SW 1271 (cell line): ENCODE measurements around the gene DHX40.
"Not testable (repeated sequence)": the region's sequence is repeated elsewhere in the genome, so short reads cannot be mapped to it uniquely, and the experiment has no call there.

Experiments used
- DNase-seq, 2 experiments: peaks; one replicate each; lab custom pipeline; 2025; lab: John Stamatoyannopoulos, UW

Gene DHX40

DNA sequence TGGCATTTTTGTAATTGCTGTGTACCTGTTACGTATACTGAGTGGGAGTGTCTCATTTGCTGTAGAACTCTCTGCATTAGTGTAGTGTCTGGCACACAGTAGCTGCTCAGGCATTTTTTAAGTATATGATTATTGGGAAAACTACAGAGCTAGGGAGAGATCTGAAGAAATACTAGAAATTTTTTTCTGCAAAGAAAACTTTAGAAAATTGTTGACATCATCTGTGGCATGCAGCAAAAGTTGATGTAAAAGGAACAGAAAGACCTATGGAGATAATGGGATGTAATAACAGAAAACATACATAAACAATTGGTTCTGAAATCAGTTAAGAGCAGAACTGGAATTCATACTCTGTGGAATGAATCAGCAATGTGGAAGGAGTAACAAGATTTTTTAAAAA lies 65.9 kb downstream of the DHX40 start:
- DNase-seq = no peak

DNA sequence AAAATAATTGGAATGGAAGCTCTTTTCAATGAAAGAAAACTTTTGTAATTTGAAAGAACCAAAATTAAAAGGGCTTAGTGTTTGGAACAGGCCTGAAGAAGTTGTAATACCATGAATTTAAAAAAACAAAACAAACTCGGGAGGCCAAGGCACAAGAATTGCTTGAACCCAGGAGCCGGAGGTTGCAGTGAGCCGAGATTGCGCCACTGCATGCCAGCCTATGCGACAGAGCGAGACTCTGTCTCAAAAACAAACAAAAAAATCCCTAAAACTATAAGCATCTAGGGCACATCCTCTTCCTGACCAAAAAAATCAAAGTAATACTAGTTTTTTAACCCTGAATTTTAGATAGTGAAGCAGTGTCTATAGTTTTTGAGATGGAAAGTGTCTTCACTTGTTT lies 67.0 kb downstream of the DHX40 start:
- no peak for DNase-seq

DNA sequence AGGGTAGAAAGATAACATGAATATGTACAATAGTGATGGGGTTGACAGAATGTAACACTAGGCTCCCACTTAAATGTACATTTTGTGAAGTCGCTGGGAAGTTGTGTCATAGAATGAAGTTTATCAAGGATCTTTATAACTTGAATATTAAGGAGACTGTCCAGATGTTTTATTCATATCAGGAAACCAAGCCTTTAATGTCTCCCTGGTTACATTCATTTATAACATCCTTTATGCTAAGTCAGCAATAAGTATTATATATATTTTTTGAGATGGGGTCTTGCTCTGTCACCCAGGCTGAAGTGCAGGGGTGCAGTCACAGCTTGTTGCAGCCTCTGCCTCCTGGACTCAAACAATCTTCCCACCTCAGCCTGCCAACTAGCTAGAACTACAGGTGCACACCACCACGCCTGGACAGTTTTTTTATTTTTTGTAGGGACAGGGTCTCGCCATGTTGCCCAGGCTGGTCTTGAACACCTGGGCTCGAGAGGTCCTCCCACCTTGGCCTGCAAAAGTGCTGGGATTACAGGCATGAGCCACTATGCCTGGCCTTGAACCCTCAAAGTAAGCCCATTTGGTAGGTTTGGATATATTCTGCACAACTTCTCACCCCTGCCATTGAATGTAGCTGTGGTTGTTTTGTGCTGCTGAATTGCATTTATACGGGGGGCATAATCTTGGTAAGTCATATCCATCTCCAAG lies 68.4 kb downstream of the DHX40 start:
- no peak for DNase-seq

DNA sequence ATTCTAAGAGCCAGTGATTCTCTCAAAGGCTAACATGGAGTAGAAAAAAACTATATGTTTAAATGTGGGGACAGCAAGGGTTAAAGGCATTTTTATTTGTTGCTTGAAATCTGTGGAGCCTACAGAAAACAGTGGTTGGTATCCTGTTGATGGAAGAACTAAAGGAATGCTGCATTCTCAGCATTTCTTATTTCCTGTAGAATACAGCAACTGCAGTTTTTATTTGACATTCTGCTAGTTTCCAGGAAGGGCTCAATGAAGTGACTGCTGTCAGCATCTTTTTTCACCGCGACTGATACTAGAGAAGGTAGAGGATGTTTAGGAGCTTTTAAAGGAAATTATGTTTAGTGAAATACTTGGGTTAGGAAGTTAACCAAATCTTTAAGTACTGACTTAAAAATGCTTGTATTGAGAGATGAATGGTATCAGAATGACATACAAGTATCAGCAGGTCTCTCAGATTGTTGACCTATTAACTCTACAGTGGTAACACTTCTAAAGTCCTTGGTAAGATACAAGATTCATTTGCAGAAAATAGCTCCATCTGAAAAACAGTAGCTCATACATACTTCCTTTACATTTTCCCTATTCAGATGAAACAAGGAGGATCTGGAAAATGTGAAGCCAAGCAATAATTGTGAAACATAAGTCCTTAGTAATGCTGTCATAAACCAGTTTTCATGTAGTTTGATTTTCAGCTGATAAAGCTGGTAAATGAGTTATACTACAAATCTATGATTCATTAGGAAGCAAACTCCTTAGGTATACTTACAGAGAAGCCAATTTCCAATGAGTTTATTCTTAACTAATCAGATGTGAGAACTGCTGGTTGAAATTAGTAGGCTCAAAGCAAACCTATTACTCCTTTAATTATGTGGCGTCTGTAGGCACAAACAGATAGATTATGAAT lies 69.5 kb downstream of the DHX40 start:
- DNase-seq = no peak

DNA sequence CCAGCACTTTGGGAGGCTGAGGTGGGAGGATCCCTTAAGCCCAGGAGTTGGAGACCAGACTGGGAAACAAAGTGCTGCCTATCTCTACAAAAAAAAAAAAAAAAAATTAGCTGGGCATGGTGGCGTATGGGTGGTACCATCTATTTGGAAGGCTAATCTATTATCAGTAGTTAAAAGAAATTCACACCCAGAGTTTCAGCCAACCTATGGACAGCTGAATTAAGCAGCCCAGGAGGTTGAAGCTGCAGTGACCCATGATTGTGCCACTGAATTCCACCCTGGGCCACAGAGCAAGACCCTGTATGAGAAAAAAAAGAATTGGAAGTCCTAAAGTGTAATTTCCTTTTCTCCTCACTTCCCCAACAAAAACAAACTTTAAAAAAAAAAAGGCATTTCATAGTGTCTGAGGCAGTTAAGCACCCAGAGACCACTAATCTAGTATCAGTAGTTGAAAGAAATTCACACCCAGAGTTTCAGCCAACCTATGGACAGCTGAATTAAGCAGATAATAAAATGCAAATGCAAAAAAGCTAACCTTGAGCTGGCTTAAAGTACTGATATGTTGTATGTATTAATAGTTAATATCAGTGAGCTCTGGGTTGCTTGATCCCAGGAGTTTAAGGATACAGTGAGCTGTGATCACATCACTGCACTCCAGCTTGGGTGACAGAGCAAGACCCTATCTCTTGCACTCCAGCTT lies 72.4 kb downstream of the DHX40 start:
- DNase-seq = no peak

DNA sequence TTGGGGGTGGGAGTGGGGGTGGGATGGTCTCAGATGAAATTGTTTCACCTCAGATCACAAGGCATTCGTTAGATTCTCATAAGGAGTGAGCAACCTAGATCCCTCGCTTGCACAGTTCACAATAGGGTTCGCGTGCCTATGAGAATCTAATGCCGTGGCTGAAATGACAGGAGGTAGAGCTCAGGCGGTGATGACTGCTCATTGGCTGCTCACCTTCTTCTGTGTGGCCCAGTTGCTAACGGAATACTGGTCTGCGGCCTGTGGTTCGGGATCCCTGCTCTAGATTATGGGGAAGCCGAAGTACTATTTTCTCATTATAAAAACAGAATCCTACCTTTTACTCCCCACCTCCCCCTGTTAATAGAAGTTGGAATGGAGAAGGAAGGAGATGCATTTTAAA lies 73.1 kb downstream of the DHX40 start:
- DNase-seq = no peak

DNA sequence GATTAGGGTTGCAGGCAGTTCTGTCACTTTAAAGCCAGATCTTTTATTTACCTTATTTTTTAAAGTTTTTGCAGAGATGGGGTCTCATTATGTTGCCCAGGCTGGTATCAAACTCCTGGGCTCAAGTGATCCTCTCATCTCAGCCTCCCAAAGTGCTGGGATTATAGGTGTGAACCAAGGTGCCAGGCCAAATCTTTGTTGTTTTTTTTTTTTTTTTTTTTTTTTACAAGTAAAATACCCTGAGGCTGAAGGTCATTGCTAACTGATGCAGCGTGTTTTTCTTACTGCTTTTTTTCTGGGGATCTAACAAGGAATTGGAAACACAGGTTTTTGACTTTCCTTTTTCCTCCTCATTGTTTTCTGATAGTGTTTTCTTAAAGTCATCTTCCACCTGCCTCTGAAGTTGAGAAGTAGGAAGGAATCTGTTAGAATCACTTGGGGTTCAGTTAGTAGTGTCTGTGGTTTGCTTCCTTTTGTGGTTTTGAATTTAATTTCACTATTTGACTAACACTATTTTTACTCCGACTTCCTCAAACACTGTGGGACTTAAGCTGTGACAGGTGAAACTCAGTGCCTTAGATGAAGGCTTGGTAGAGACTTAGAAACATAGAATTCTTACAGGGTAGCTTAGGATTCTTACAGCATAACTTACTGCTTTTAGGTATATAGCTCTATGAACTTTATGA lies 76.5 kb downstream of the DHX40 start:
- no peak for DNase-seq

DNA sequence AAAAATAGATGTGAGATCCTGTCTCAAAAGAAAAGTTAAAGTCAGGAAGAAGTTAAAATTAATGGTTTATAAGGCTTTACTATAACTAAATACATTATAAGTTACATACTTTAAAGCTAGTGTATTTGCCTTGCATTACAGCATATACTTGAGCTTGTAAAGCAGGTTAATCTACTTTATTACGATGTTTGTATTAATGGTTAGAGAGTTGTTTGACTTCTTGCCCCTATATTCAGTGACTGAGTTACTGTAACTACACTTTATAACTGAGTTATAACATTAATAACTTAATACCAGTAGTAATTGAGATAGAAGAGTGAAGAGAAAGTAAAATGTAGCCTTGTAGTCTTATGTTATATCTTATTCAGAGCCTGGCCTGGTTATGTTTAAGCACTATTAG lies 77.2 kb downstream of the DHX40 start:
- no peak for DNase-seq

DNA sequence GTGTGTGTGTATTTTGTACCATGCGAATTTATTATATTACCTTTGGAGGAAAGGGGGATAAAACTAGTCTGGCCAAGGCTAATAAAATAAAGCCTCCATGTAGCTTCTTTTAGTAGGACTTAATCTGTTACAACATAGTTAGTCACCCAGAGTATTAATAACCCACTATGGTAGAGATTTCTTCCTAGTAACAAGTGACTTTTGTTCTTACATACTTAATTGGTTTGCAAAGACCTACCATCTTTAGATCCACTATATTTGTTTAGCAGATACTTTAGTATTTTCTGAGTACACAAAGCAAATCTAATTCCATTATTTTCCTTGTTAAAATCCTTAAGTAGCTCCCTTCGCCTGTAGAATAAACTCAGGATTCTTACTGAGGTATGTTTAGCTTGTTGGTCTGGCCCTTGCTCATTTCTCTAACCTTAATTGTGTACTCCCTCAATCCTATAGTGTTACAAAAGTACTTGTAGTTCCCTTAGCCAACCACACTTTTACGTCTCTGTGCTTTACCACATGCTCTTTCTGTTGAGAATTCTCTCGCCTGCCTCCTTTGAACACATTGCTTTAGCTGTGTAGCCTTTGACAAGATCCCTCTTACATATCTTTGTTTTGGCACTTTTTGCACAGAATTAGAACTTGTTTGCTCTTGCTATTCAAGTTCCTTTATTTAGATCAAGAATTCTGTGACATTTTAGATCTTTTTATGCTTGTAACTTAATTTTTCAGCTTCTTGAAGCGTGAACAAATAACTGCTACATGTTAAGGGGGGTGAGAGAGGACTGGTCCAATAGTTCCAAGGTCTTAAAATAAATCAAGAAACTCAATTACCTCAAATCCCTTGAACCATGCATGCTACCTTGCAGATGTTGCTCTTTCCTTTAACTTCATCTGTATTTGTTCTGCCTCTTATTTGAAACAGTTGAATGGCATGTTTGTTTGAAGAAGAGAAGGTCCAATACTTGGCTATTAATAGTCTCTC lies 78.0 kb downstream of the DHX40 start:
- DNase-seq = peak in 1 of 2 experiments; percentile 30

DNA sequence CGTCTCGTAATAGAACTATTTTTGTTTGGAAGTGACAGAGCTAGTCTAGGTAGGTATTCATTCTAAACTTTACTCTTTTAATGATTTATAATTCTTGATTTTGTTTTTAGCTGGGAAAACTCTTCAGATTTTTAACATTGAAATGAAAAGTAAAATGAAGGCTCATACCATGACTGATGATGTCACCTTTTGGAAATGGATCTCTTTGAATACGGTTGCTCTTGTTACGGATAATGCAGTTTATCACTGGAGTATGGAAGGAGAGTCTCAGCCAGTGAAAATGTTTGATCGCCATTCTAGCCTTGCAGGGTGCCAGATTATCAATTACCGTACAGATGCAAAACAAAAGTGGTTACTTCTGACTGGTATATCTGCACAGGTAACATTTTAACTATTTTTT lies 81.9 kb downstream of the DHX40 start:
- no peak for DNase-seq

DNA sequence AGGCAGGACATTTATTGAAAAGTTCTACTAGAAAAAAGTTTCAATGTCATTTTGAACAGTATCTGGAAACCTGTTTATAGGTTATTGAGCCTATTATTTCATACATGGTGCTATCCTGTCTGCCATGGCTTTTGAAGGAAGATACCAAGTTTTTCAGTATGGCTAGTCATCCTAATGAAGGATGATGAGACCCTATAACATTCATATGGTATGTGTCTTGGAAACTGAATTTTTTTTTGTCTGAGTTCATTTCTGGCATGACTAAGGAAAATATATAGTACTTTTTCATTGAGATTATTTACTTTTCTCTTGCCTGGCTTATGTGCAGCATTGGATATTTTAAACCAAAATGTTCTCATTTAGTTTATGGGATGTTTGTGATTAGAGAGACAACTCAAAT lies 84.5 kb downstream of the DHX40 start:
- DNase-seq = no peak

DNA sequence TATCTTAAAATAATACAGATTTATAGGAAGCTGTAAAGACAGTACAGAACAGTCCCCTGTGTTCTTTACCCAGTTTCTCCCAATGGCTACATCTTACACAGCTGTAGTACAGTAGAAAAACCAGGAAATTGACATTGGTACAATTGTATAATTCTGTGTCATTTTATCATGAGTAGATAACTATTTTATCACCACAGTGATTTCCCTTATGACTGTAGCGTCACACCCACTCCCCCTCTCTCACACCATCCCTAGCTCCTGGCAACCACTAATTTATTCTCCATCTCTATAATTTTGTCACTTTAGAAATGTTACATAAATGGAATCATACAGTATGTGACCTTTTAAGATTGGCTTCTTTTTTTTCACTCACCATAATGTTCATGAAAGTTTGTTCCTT lies 85.2 kb downstream of the DHX40 start:
- DNase-seq = no peak

DNA sequence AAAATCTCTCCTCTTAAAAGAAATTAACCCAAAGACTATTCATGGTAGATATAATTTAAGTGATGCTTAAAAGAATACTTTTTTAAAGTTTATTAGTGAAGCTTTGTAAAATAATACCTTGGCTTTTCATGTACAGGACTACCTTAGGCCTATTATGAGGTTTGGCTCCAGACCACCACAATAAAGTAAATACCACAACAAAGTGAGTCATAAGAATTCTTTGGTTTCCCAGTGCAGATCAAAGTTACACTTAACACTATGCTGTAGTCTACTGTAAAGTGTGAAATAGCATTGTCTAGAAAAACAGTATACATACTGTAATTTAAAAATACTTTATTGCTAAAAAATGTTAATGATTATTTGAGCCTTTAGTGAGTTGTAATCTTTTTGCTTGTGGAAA lies 85.9 kb downstream of the DHX40 start:
- DNase-seq = peak in 1 of 2 experiments; percentile 12

DNA sequence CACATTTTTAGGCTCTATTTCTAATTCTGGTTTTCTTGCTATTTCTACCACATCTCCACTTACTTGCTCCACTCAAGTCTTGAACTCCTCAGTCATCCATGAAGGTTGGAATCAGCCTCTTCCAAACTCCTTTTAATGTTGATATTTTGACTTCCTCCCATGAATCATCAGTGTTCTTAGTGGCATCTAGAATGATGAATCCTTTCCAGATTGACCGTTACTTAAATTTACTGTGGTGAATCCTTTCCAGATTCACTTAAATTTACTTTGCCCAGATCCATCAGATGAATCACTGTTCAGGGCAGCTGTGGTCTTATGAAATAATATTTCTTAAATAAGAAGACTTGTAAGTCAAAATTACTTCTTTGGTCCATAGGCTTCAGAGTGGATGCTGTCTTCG lies 86.7 kb downstream of the DHX40 start:
- DNase-seq = no peak

DNA sequence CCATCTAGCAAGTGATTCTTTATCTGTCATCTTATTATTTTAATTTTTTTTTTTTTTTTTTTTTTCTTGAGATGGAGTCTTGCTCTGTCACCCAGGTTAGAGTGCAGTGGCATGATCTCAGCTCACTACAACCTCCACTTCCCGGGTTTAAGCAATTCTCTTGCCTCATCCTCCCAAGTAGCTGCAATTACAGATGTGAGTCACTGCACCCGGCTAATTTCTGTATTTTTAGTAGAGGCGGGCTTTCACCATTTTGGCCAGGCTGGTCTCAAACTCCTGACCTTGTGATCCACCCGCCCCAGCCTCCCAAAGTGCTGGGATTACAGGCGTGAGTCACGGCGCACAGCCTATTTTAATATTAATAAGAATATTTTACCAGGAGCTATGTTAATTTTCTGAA lies 91.2 kb downstream of the DHX40 start:
- DNase-seq = not testable (repeated sequence)
